ENCODE results near the gene MAMSTR. TPM values are rescaled to one million over a fixed set of nuclear protein-coding genes. Genes with fewer than 3 reads are reported as not detected.

The MAMSTR gene
- total RNA-seq, 1 experiment from 2014 or later = 0.16 TPM

GRCh38 chr19:48752496-48753365 is 33.2 kb upstream of the MAMSTR start, which contains the start of gene FUT1:
Gene FUT1 (minus strand): TSS chr19:48752641. CDS start chr19:48751281, 1,360 bp downstream.
- no peak within 1 kb of the TSS for H3K27ac ChIP-seq

GRCh38 chr19:48751845-48752495 is 32.4 kb upstream of the MAMSTR start:
- Histone ChIP-seq H3K4me1 (replicated peaks) (peaks cover 7% of the 10 kb centered on the region; the same call in 1 of the 2 replicates), H3K27me3 (replicated peaks) (peaks cover 22% of the 10 kb centered on the region), H3K4me3 (no peak overlapping the region), H3K27ac (no peak overlapping the region), H3K9me3 (replicated peaks) (no peaks in the 10 kb centered on the region), H3K36me3 (no peaks in the 10 kb centered on the region)
- DNase-seq (ENCODE audit: low read depth in 1 of 2, low spot score in 2 of 2) = no peak

More at GRCh38 chr19:48752496-48753365, 33.2 kb upstream of the MAMSTR start, which contains the start of gene FUT1:
- Histone ChIP-seq H3K4me3 (no peak within 1 kb of the TSS), H3K9me3 (replicated peaks) (no peaks in the 10 kb centered on the region), H3K4me1 (replicated peaks) (peaks cover 7% of the 10 kb centered on the region; the same call in 1 of the 2 replicates), H3K27me3 (replicated peaks) (peaks cover 22% of the 10 kb centered on the region), H3K36me3 (no peaks in the 10 kb centered on the region)
- no peak for DNase-seq (ENCODE audit: low read depth in 1 of 2, low spot score in 2 of 2)

- no peak overlapping the region for H3K4me3 ChIP-seq
- peaks cover 7% of the 10 kb centered on the region; the same call in 1 of the 2 replicates for H3K4me1 ChIP-seq (replicated peaks)
- no peaks in the 10 kb centered on the region for H3K9me3 ChIP-seq (replicated peaks)
- no peak overlapping the region for H3K27ac ChIP-seq
- H3K27me3 ChIP-seq (replicated peaks) = peaks cover 22% of the 10 kb centered on the region
- no peaks in the 10 kb centered on the region for H3K36me3 ChIP-seq
- DNase-seq (ENCODE audit: low read depth in 1 of 2, low spot score in 2 of 2) = no peak
Measured at GRCh38 chr19:48750771-48751504, 31.4 kb upstream of the MAMSTR start.

GRCh38 chr19:48750351-48750750 is 30.8 kb upstream of the MAMSTR start:
- no peaks in the 10 kb centered on the region for H3K9me3 ChIP-seq (replicated peaks)
- peaks cover 22% of the 10 kb centered on the region for H3K27me3 ChIP-seq (replicated peaks)
- H3K4me1 ChIP-seq (replicated peaks) = peaks cover 7% of the 10 kb centered on the region; the same call in 1 of the 2 replicates
- H3K36me3 ChIP-seq = no peaks in the 10 kb centered on the region
- H3K27ac ChIP-seq = no peak overlapping the region
- no peak overlapping the region for H3K4me3 ChIP-seq
- no peak for DNase-seq (ENCODE audit: low read depth in 1 of 2, low spot score in 2 of 2)

GRCh38 chr19:48749571-48750198 is 30.2 kb upstream of the MAMSTR start:
- Histone ChIP-seq H3K9me3 (replicated peaks) (no peaks in the 10 kb centered on the region), H3K27me3 (replicated peaks) (peaks cover 22% of the 10 kb centered on the region), H3K4me1 (replicated peaks) (peaks cover 7% of the 10 kb centered on the region; the same call in 1 of the 2 replicates), H3K4me3 (no peak overlapping the region), H3K36me3 (no peaks in the 10 kb centered on the region), H3K27ac (no peak overlapping the region)
- no peak for DNase-seq (ENCODE audit: low read depth in 1 of 2, low spot score in 2 of 2)

- H3K4me3 ChIP-seq = peak within 1 kb of the TSS; percentile 39
- no peaks in the 10 kb centered on the region for H3K36me3 ChIP-seq
- H3K27me3 ChIP-seq (replicated peaks) = peaks cover 5% of the 10 kb centered on the region
- H3K27ac ChIP-seq = peak within 1 kb of the TSS; percentile 59
- no peaks in the 10 kb centered on the region for H3K9me3 ChIP-seq (replicated peaks)
- H3K4me1 ChIP-seq (replicated peaks) = no peaks in the 10 kb centered on the region
- peak; percentile 83 to 87 for DNase-seq (ENCODE audit: low read depth in 1 of 2, low spot score in 2 of 2)
Measured at GRCh38 chr19:48746738-48747575, 27.4 kb upstream of the MAMSTR start, which contains the start of gene IZUMO1. Gene IZUMO1 (minus strand): TSS chr19:48746909. CDS start chr19:48745859, 1,050 bp downstream.

GRCh38 chr19:48746110-48746509 is 26.6 kb upstream of the MAMSTR start:
- Histone ChIP-seq H3K36me3 (no peaks in the 10 kb centered on the region), H3K4me3 (no peak overlapping the region), H3K27ac (no peak overlapping the region), H3K4me1 (replicated peaks) (no peaks in the 10 kb centered on the region), H3K27me3 (replicated peaks) (no peaks in the 10 kb centered on the region; the same call in 1 of the 2 replicates), H3K9me3 (replicated peaks) (no peaks in the 10 kb centered on the region)
- DNase-seq (ENCODE audit: low read depth in 1 of 2, low spot score in 2 of 2) = no peak

- no peaks in the 10 kb centered on the region for H3K4me1 ChIP-seq (replicated peaks)
- no peaks in the 10 kb centered on the region for H3K36me3 ChIP-seq
- no peaks in the 10 kb centered on the region; the same call in 1 of the 2 replicates for H3K27me3 ChIP-seq (replicated peaks)
- no peaks in the 10 kb centered on the region for H3K9me3 ChIP-seq (replicated peaks)
- H3K4me3 ChIP-seq = no peak overlapping the region
- no peak overlapping the region for H3K27ac ChIP-seq
- peak in 1 of 2 experiments; percentile 33 for DNase-seq (ENCODE audit: low read depth in 1 of 2, low spot score in 2 of 2)
Measured at GRCh38 chr19:48745208-48745995, 25.9 kb upstream of the MAMSTR start.

GRCh38 chr19:48742096-48742495 is 22.6 kb upstream of the MAMSTR start:
- no peak overlapping the region for H3K4me3 ChIP-seq
- peaks cover 7% of the 10 kb centered on the region for H3K4me1 ChIP-seq (replicated peaks)
- 0 out of 2 replicates have a peak, but pooled peaks cover 2% of the 10 kb centered on the region for H3K9me3 ChIP-seq (replicated peaks)
- peaks cover 6% of the 10 kb centered on the region for H3K27me3 ChIP-seq (replicated peaks)
- H3K36me3 ChIP-seq = no peaks in the 10 kb centered on the region
- no peak for DNase-seq (ENCODE audit: low read depth in 1 of 2, low spot score in 2 of 2)
- H3K27ac ChIP-seq = no peak overlapping the region

- Histone ChIP-seq H3K36me3 (no peaks in the 10 kb centered on the region), H3K4me3 (no peak overlapping the region), H3K9me3 (replicated peaks) (0 out of 2 replicates have a peak, but pooled peaks cover 2% of the 10 kb centered on the region), H3K27ac (no peak overlapping the region), H3K4me1 (replicated peaks) (peaks cover 7% of the 10 kb centered on the region), H3K27me3 (replicated peaks) (peaks cover 6% of the 10 kb centered on the region)
- DNase-seq (ENCODE audit: low read depth in 1 of 2, low spot score in 2 of 2) = no peak
Measured at GRCh38 chr19:48741129-48741999, 21.8 kb upstream of the MAMSTR start.
